Mucosa of stomach (tissue), 1 donor: ENCODE results near the gene PPP2R2C.

ENCODE experiments used
- H3K27me3 ChIP-seq: one replicate; pipeline ENCODE4 v1.7.0; 2013; ENCODE audit warnings: mild to moderate bottlenecking, low read length; ENCODE audit not compliant: control insufficient read depth, insufficient read depth
- H3K36me3 ChIP-seq: one replicate; pipeline ENCODE4 v1.7.0; 2013; ENCODE audit warnings: low read length; ENCODE audit not compliant: control insufficient read depth, insufficient read depth
- H3K4me1 ChIP-seq: one replicate; pipeline ENCODE4 v1.7.0; 2013; ENCODE audit warnings: mild to moderate bottlenecking, low read length; ENCODE audit not compliant: control insufficient read depth, insufficient read depth
- H3K4me3 ChIP-seq: one replicate; pipeline ENCODE4 v1.7.0; 2013; ENCODE audit warnings: low read length
- H3K9ac ChIP-seq: one replicate; pipeline ENCODE4 v1.7.0; 2013; ENCODE audit warnings: mild to moderate bottlenecking, low read length, moderate library complexity
- H3K9me3 ChIP-seq: one replicate; pipeline ENCODE4 v1.7.0; 2013; ENCODE audit warnings: mild to moderate bottlenecking, low read length, moderate library complexity; ENCODE audit not compliant: control insufficient read depth
- donor health status: Pancreatic carcinoma.

Gene PPP2R2C

DNA sequence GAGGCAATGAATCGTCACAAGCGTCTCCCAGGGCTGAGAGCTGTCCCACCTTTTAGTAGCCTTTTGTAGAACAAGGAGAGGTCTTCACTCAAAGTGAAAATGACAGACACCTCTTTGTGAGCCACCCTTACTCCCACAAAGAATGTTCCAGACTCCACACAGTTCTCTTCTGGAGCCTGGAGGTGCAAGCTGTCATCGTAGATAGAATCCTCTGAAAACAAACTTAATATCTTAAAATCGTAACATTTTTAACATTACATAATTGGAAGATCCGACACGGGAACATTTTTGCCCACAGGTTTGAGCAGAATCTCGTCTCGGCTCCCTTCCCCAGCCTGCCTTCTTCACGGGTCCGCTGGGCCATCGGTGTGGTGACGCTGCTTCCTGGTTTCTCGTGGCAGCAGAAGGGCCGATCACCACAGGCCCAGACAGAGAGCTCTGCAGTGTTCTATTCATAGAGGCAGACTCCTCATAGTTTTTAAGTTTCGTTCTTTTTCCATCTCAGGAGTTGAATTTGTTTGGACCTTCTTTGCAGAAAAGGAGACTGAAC is 175.1 kb downstream of the PPP2R2C start:
- H3K9ac ChIP-seq = no peak overlapping the region
- H3K27me3 ChIP-seq = no peaks in the 10 kb centered on the region
- H3K36me3 ChIP-seq = peaks cover 5% of the 10 kb centered on the region
- H3K4me1 ChIP-seq = no peaks in the 10 kb centered on the region
- H3K9me3 ChIP-seq = no peaks in the 10 kb centered on the region
- no peak overlapping the region for H3K4me3 ChIP-seq

DNA sequence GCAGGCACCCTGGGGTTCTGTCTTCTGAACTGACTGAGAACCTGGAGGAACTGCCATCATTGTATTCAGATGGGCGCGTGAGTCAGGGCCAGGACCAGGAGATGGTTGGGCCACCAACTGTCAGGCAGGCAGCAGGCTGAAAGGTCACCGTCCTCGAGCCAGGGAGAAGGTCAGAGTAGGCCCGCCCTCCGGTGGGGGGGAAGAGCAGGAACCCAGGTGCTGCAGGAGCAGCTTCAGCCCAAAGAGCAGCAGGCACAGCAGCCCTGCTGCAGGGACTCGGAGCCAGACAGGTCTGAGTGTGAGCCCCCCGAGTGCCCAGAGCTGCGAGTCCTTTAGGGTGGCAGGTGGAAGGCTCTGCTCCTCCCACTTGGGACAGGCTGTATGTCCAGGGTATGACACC is 176.4 kb downstream of the PPP2R2C start:
- H3K9me3 ChIP-seq = no peaks in the 10 kb centered on the region
- H3K27me3 ChIP-seq = no peaks in the 10 kb centered on the region
- H3K4me3 ChIP-seq = no peak overlapping the region
- no peak overlapping the region for H3K9ac ChIP-seq
- H3K4me1 ChIP-seq = no peaks in the 10 kb centered on the region
- H3K36me3 ChIP-seq = peaks cover 5% of the 10 kb centered on the region

- Histone ChIP-seq H3K4me3 (no peak overlapping the region), H3K27me3 (no peaks in the 10 kb centered on the region), H3K36me3 (peaks cover 2% of the 10 kb centered on the region), H3K9ac (no peak overlapping the region), H3K9me3 (no peaks in the 10 kb centered on the region), H3K4me1 (no peaks in the 10 kb centered on the region)
Observed at GRCh38 chr4:6295495-6295894, 176.9 kb downstream of the PPP2R2C start.

GRCh38 chr4:6294705-6295421 is 177.6 kb downstream of the PPP2R2C start:
- Histone ChIP-seq H3K4me3 (no peak overlapping the region), H3K36me3 (no peaks in the 10 kb centered on the region), H3K9me3 (no peaks in the 10 kb centered on the region), H3K27me3 (no peaks in the 10 kb centered on the region), H3K4me1 (no peaks in the 10 kb centered on the region), H3K9ac (no peak overlapping the region)

DNA sequence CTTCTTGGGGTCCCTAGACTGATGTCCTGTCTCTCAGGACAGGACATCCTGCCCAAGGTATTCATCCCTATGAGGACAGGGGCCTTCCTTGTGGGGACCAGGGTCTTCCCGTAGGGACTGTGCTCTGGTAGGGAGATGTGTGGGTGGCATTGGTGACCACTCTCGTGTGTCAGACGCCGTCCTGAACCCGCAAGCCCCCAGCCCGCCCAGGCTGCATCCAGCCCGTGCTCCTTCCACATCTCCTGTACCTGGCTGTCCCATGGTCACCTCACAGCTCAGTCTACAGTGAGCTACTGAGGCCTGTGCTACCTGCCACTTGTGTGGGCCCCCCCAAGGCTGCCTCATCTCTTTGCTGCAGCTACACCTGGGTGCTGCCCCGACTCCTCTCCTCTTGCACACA is 178.8 kb downstream of the PPP2R2C start:
- Histone ChIP-seq H3K36me3 (peaks cover 4% of the 10 kb centered on the region), H3K4me3 (no peak overlapping the region), H3K9ac (no peak overlapping the region), H3K9me3 (no peaks in the 10 kb centered on the region), H3K27me3 (no peaks in the 10 kb centered on the region), H3K4me1 (no peaks in the 10 kb centered on the region)

- Histone ChIP-seq H3K36me3 (peaks cover 4% of the 10 kb centered on the region), H3K9ac (no peak overlapping the region), H3K4me3 (no peak overlapping the region), H3K27me3 (no peaks in the 10 kb centered on the region), H3K9me3 (no peaks in the 10 kb centered on the region), H3K4me1 (no peaks in the 10 kb centered on the region)
Observed at GRCh38 chr4:6293097-6293445, 179.3 kb downstream of the PPP2R2C start.

DNA sequence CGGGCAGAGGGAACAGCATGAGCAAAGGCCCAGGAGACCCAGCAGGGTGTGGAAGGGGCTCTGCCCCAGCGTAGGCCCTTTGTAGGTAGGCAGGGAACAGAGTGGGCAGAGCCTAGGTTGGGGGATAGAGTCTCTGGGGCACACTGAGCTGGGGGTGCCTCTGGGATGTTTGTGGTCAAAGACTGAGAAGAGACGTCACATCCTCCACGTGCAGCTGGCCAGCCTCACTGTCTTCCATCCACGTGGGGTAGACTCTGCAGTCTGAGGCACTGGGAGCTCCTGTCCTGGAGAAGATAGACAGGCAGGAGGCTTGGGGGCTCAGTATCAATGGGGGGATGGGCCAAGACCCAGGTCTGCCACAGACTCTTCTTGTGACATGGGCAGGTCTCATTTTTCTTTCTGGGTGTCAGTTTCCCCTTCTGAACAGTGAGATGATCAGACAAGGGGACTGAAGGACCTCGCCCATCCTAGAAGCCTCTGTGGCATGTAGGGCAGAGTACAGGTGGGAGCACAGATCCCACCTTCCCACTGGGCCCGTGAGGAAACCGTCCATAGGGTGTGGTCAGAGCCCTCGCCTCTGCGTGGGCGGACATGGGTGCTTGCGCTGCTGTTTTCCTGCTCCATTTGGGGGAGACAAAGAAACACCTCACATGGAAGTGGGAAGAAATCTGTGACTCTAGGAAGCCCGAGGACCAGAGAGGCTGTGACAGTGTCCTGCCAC is 179.9 kb downstream of the PPP2R2C start:
- Histone ChIP-seq H3K4me1 (no peaks in the 10 kb centered on the region), H3K4me3 (no peak overlapping the region), H3K27me3 (no peaks in the 10 kb centered on the region), H3K9me3 (no peaks in the 10 kb centered on the region), H3K9ac (no peak overlapping the region), H3K36me3 (peaks cover 4% of the 10 kb centered on the region)

- Histone ChIP-seq H3K36me3 (peaks cover 4% of the 10 kb centered on the region), H3K4me1 (no peaks in the 10 kb centered on the region), H3K9me3 (no peaks in the 10 kb centered on the region), H3K4me3 (no peak overlapping the region), H3K27me3 (no peaks in the 10 kb centered on the region), H3K9ac (no peak overlapping the region)
Observed at GRCh38 chr4:6291784-6292297, 180.6 kb downstream of the PPP2R2C start.

DNA sequence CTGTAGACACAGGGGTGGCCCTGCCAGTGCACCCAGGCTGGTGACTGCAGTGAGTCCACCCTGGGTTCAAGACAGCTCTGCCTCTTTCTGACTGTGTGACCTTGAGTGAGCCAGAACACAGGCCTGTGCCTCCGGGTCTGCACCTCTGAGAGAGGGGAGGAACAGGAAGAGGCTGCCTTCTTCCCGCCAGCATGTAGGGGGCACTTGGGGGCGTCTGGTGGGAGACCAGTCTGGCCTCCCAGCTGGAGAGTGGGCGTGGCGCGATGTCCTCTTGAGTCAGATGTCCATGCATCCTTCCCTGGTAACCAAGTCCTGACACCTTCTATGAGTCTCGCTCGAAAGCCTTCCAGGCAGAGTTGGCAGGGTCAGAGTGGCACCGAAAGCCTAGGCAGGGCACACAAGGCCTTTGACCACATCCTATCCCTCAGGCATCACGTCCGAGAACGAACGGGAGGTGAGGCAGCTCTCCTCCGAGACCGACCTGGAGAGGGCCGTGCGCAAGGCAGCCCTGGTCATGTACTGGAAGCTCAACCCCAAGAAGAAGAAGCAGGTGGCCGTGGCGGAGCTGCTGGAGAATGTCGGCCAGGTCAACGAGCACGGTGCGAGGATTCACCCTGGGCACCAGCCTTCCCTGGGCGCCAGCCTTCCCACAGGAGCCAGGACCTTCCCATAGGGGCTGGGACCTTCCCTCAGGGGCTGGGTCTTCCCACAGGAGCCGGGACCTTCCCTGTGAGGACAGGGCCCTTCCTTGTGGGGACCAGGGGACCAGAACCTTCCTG is 181.5 kb downstream of the PPP2R2C start:
- Histone ChIP-seq H3K4me1 (no peaks in the 10 kb centered on the region), H3K36me3 (peaks cover 4% of the 10 kb centered on the region), H3K4me3 (no peak overlapping the region), H3K9me3 (no peaks in the 10 kb centered on the region), H3K27me3 (no peaks in the 10 kb centered on the region), H3K9ac (no peak overlapping the region)

- H3K27me3 ChIP-seq = no peaks in the 10 kb centered on the region
- peaks cover 4% of the 10 kb centered on the region for H3K36me3 ChIP-seq
- no peak overlapping the region for H3K9ac ChIP-seq
- no peaks in the 10 kb centered on the region for H3K9me3 ChIP-seq
- H3K4me1 ChIP-seq = no peaks in the 10 kb centered on the region
- no peak overlapping the region for H3K4me3 ChIP-seq
Observed at GRCh38 chr4:6290256-6290655, 182.2 kb downstream of the PPP2R2C start.

DNA sequence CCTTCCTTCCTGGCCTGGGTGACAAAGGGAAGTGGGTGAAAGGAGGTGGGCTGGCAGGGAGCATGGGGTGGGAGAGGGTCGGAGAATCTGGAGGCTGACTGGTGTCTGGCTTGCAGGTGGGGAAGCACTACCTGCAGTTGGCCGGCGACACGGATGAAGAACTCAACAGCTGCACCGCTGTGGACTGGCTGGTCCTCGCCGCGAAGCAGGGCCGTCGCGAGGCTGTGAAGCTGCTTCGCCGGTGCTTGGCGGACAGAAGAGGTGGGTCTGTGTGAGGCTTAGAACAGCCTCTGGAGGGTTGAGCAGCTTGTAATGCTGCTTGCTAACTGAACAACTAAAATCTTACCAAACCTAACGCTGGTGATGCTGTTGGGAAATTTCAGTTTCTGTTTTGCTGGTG is 183.5 kb downstream of the PPP2R2C start:
- no peaks in the 10 kb centered on the region for H3K9me3 ChIP-seq
- peaks cover 4% of the 10 kb centered on the region for H3K36me3 ChIP-seq
- no peak overlapping the region for H3K9ac ChIP-seq
- H3K4me1 ChIP-seq = no peaks in the 10 kb centered on the region
- H3K27me3 ChIP-seq = no peaks in the 10 kb centered on the region
- H3K4me3 ChIP-seq = no peak overlapping the region

DNA sequence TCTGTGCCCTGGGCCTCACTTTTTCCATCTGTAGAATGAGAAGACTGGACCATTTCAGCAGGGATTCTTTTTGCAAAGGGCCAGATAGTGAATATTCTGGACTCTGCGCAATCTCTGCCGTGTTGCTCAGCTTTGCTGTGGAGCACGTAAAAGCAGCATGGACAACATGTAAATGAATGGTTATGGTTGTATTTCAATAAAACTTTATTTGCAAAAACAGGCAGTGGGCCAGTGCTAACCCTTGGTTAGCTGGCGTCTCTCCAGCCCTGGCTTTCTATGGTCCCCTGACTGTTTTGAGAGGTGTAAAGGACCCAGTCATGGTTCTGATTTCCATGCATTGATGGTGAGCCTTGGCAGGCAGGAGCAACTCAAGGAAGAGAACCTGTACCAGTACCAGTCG is 184.1 kb downstream of the PPP2R2C start:
- no peaks in the 10 kb centered on the region for H3K27me3 ChIP-seq
- no peaks in the 10 kb centered on the region for H3K4me1 ChIP-seq
- H3K4me3 ChIP-seq = no peak overlapping the region
- no peak overlapping the region for H3K9ac ChIP-seq
- no peaks in the 10 kb centered on the region for H3K9me3 ChIP-seq
- H3K36me3 ChIP-seq = peaks cover 4% of the 10 kb centered on the region
